ENCODE measurements around the gene KCNK5. TPM values are rescaled to one million over a fixed set of nuclear protein-coding genes. Genes with fewer than 3 reads are reported as not detected.

Gene KCNK5
- total and polyA plus RNA-seq, 2 donors (not counting 3 experiments of a cell fraction or from before 2014, with no cell fraction given): not detected

DNA sequence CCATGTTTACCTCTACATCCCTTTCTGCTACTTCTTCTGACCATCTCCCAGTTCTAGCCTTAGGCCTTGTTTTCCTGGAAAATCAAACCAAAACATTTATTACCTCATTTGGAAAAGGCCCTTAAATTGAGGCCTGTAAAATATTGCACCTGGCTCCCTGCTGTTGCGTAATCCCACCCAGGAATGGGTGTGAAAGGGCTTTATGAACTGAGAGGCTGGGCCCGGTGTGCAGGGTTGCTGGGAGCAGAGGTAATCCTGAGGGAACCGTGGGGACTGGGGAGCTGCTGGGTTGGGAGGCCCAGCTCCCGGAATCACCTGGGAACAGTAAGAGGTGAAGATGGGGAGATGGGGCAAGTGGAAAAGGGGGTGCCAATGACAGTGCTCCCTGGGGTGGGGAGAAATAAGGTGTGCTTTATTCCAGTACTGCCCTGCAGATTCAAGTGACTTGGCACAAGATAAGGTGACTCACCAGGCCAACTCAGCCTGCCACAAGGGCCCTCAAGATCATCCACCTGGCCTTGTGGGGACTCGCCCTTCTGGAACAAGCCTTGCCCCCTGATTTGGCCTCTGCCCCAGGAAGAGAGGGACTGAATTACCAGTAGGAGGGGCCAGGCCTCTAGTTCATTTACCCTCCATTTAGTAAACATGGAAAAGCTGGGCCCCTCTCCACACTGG is 44.2 kb downstream of the KCNK5 start:
- H3K4me1 ChIP-seq (ENCODE audit: control insufficient read depth, extremely low read depth, insufficient read depth, low read length): no peaks in the 10 kb centered on the region
- H3K4me3 ChIP-seq (replicated peaks in 1 of 3; ENCODE audit: insufficient read depth in 1 of 3, low read depth in 1 of 3, low read length in 3 of 3): no peak overlapping the region
- CTCF ChIA-PET: interaction anchor here (1.8 kb wide), 1 partner anchor 19 kb away, joined by 3 read pairs; no protein-coding TSS in a partner anchor
- H3K27ac ChIP-seq (ENCODE audit: insufficient read depth, low read depth, low read length): no peak overlapping the region
- H3K4me2 ChIP-seq (ENCODE audit: insufficient read depth, low read length): no peak overlapping the region
- no peaks in the 10 kb centered on the region for H3K9me3 ChIP-seq (replicated peaks; ENCODE audit: control insufficient read depth, insufficient read depth, low read length)
- H3K9ac ChIP-seq (replicated peaks; ENCODE audit: extremely low read depth, insufficient read depth, low read length): no peak overlapping the region
- POLR2A ChIA-PET: no interaction called here
- DNase-seq (ENCODE audit: low read depth, low spot score): no peak
- dilution Hi-C loops (cut with MboI; ENCODE audit: extremely low pct_ligation_motif_present, low sequenced_read_pairs) (no loop called here), intact Hi-C loops (cut with micrococcal nuclease) (no loop called here)
- no peaks in the 10 kb centered on the region for H3K36me3 ChIP-seq (ENCODE audit: control insufficient read depth in 2 of 2, extremely low read depth in 1 of 2, insufficient read depth in 2 of 2, low read length in 2 of 2)
- no peaks in the 10 kb centered on the region for H3K27me3 ChIP-seq (ENCODE audit: control insufficient read depth in 2 of 2, insufficient read depth in 2 of 2, low read length in 2 of 2)
- H2AFZ ChIP-seq (ENCODE audit: low read depth, low read length): no peak overlapping the region
- no peaks in the 10 kb centered on the region for H3K79me2 ChIP-seq (ENCODE audit: control insufficient read depth, insufficient read depth, low read length)
- H3K9me1 ChIP-seq (replicated peaks; ENCODE audit: control insufficient read depth, extremely low read depth, insufficient read depth, low read length): no peaks in the 10 kb centered on the region
- H4K20me1 ChIP-seq (replicated peaks; ENCODE audit: control insufficient read depth, extremely low read depth, insufficient read depth, low read length): no peaks in the 10 kb centered on the region
- no TSS peak for BruUV-seq (replicated peaks)
- TF ChIP-seq JUN (IDR thresholded peaks at IDR 0.05; ENCODE audit: borderline replicate concordance, insufficient read depth, insufficient read length, low read depth) (no peak), EZH2 (IDR thresholded peaks at IDR 0.05; ENCODE audit: borderline replicate concordance, low read depth, low read length, severe bottlenecking) (no peak), FOS (IDR thresholded peaks at IDR 0.05; ENCODE audit: borderline replicate concordance, insufficient read depth, low read length) (no peak), MYC (IDR thresholded peaks at IDR 0.05; ENCODE audit: low read depth, low read length) (no peak), MAX (IDR thresholded peaks at IDR 0.05; ENCODE audit: insufficient read depth, insufficient read length) (no peak), POLR2A (IDR thresholded peaks at IDR 0.05; ENCODE audit: low read depth, low read length) (no peak), POLR2AphosphoS5 (IDR thresholded peaks at IDR 0.05; ENCODE audit: insufficient read depth, low read depth, low read length) (no peak), GATA2 (IDR thresholded peaks at IDR 0.05; ENCODE audit: insufficient read depth, insufficient read length, low read depth, low read length) (no peak)
- TF ChIP-seq, protein P1, sequence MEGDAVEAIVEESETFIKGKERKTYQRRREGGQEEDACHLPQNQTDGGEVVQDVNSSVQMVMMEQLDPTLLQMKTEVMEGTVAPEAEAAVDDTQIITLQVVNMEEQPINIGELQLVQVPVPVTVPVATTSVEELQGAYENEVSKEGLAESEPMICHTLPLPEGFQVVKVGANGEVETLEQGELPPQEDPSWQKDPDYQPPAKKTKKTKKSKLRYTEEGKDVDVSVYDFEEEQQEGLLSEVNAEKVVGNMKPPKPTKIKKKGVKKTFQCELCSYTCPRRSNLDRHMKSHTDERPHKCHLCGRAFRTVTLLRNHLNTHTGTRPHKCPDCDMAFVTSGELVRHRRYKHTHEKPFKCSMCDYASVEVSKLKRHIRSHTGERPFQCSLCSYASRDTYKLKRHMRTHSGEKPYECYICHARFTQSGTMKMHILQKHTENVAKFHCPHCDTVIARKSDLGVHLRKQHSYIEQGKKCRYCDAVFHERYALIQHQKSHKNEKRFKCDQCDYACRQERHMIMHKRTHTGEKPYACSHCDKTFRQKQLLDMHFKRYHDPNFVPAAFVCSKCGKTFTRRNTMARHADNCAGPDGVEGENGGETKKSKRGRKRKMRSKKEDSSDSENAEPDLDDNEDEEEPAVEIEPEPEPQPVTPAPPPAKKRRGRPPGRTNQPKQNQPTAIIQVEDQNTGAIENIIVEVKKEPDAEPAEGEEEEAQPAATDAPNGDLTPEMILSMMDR (IDR thresholded peaks at IDR 0.05; ENCODE audit: extremely low read depth in 1 of 2, insufficient read depth in 1 of 2, low read depth in 1 of 2, low read length in 2 of 2): no peak
- no peak for FAIRE-seq
